GM18498 (cell line): ENCODE results near the gene PDIK1L.
"Not testable (repeated sequence)": the region's sequence is repeated elsewhere in the genome, so short reads cannot be mapped to it uniquely, and the experiment has no call there.

Source experiments
- ATAC-seq: cut with Tn5 transposase; IDR thresholded peaks from one replicate; pipeline ENCODE4 v1.9.1; 2021; ENCODE audit warnings: mild to moderate bottlenecking, moderate library complexity; ENCODE audit not compliant: unreplicated experiment

Gene PDIK1L

DNA sequence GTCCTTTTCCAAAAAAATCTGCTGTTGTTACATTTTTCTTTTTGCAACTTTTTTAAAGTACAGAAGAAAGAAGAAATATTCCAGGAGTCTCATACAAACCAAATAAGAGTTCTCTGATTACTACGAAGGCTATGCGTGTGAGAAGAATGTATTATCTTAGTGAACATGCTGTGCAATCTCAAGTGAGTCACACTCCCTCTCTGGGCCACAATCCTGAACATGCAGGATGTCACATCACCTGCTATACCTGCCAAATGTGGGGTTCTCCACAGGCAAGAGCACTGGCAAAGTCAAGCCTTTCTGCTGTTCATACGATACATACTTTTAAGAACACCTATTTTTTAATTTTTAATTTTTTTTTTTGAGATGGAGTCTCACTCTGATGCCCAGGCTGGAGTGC is 22.5 kb upstream of the PDIK1L start:
- no peak for ATAC-seq

DNA sequence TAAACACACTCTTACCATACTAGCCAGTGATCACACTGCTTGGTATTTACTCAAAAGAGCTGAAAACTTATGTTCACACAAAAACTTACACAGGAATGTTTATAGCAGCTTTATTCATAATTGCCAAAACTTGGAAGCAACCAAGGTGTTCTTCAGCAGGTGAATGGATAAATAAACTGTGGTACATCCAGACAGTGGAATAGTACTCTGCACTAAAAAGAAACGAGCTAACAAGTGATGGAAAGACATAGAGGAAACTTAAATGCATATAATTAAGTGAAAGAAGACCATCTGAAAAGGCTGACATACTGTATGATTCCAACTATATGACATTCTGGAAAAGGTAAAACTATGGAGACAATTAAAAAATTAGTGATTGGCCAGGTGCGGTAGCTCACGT is 20.7 kb upstream of the PDIK1L start:
- ATAC-seq = no peak

DNA sequence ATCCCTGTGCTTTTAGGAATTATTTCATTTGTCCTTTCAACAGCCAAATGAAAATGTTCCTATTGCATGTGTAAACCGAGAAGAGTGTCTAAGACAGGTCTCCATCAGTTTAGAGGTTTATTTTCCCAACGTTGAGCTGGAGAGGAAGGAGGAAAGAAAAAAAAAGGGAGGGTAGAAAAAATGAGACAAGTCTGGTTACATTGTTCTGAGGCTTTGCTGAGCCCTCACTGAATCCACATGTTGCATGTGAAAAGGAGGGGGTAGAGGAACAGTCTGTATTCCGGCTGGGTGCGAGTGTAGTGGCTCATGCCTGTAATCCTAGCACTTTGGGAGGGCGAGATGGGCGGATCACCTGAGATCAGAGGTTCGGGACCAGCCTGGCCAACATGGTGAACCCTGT is 19.2 kb upstream of the PDIK1L start:
- no peak for ATAC-seq

DNA sequence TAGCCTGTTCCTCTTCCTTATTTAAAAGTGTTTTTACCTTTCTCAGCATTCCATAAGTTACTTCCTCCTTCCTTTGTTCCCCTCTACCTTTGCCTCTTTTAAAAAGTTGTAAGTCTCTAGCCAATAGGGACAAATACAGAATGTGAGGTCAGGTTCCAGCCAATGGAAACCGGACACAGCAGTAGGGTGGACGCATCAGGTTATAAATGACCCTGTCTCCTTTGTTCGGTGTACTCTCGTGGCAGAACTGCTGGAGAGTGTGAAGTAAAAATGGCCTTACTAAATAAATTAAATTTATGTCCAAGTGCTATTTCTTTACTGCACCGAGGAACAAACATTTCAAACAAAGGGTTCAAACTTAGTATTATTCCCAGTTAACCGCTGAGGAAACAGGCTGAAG is 18.1 kb upstream of the PDIK1L start:
- ATAC-seq = not testable (repeated sequence)

DNA sequence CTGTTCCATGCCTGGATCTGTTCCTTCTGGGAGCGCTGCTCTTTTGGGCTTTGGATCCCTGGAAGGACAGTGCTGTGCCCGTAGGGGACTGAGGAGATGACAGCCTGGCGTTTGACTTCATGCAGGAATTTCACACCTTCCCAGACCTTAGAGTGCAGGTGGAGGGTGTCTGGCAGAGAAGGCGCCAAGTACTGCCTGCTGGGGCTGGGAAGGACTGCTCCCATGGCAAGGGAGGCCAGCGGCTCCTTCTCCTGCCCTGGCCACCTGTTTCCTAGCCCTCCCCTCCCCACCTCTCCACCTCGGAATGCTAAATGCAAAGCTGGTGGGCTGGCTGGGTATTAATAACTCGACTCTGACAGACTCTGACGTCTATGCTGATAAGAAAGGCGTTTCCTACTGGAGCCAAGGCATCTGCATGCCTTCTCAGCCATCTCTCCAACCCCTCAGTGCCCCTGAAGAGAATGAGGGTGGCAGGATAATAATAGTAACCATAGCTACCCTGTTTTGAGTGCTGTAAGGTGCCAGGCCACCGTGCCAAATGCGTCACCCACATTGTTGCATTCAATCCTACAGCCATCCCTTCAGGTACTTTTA is 17.5 kb upstream of the PDIK1L start:
- ATAC-seq = no peak

DNA sequence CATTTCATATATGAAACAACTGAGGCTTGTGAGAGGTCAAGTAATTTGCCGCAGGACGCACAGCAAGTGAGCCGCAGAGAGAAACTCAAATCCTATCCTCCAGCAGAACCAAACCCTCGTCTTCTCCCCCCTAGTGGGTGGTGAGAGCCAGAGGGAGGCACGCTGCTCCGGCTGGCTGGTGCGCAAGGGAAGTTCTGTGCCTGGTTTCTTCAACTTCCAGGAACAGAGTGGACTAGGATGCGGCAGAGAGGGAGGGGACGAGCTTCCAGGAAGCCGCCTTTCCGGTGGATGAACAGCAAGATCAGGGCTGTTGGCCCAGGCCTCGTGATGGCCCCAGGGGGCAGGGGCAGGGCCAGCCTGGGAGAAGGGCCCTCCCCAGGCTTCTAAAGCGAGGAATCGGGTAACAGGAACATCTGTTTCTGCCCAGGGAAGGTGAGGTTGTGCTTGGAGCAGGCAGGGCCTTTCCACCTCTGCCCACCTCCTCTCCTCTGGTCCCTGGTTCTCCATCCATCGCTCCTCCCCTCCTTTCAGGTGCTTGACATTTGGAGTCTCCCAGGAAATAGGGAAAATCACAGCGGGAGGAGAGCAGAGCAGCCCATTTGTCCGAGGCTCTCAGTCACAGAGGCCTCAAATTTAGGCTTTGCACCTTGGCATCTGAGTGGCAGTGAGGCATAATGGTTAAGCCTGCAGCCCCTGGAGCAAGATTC is 16.8 kb upstream of the PDIK1L start:
- ATAC-seq = no peak

DNA sequence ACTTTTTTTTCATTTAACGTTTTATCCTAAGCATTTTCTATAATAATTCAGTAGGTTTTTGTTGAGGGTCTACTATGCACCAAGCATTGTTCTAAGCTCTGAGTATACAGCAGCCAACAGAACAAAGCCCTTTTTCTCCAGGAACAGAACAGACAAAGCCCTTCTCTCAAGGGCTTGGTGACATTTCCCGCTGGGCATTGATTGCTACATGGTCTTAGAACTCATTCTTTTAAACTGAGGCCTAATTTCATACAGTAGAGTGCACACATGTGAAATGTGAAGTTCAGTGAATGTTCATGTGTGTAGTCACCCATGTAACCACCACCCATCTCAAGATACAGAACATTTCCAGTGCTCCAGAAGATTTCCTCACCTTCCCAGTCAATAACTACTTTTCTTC is 15.2 kb upstream of the PDIK1L start:
- no peak for ATAC-seq

DNA sequence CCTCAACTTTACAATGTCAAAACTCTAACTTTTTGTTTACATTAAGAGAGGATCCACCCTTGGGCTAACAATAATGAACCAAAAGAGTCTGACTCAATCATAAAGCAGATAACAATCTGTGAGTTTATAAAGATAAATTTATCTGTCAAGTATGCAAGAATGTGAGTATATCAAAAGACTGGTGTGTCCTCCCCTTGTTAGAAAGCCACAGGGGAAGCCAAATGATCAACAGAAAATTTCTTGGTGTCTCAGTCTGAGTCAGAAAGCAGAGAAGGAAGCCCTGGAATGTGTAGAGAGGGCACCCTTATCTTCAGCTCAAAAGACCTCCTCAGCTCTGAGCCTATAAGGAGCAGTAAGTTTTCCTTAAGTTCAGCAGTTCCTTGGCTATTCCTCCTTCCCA is 13.9 kb upstream of the PDIK1L start:
- ATAC-seq = no peak

DNA sequence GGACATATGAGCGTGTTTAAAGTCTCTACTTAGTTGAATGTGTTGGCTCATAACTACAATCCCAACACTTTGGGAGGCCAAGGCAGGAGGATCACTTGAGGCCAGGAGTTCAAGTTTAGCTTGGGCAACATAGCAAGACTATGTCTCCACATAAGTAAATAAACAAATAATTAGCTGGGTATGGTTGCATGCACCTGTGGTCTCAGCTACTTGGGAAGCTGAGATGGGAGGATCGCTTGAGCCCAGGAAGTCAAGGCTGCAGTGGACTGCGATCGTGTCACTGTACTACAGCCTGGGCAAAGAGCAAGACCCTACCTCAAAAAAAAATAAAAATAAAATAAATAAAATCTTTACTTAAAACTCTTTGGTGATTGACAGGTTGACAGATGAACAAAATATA is 13.0 kb upstream of the PDIK1L start:
- ATAC-seq = no peak

DNA sequence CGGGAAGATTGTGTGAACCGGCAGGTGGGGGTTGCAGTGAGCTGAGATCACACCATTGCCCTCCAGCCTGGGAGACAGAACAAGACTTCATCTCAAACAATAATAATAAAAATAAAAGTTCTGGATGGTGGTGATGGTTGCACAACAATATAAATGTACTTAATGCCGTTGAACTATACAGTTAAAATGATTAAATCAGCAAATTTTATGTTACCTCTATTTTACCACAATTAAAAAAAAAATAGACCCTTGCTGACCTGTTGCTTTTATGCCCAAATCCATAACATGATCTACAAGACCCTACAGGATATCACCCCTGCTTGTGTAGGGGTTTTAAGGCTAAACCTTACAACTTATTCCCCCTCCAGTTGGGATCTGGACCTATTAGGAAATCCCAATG is 11.8 kb upstream of the PDIK1L start:
- ATAC-seq = no peak

DNA sequence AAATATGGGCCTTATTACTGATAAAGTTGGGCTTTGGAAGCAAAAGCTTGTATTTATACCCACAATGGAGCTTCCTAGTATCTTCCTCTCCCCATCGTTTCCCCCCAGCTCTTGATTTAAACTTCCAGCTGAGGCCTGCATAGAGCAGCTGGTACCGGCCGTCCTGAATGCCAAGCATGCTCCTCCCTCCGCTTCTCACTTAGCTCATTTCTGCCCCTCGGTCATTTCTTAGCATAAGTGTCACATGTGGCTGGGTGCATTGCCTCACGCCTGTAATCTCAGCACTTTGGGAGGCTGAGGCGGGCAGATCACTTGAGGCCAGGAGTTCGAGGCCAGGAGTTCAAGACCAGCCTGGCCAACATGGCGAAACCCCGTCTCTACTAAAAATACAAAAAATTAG is 11.4 kb upstream of the PDIK1L start:
- ATAC-seq = not testable (repeated sequence)

DNA sequence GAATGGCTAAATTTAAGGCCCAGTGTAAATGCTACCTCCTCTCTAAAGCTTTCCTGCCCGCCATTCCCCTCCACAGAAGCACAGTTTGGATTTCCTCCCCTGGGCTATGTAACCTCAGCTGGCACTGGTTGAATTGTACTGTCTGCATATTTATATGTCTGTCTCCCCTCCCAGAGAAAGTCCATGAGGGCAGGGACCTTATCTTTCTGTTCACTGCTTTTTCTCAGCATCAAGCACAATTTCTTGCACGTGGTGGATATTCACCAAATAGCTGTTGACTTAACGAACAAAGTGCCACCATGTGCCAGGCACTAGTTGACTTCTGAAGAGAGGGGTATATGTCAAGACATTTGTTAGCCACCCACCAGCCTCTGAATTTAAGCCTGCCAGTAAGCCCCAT is 9.5 kb upstream of the PDIK1L start:
- no peak for ATAC-seq

DNA sequence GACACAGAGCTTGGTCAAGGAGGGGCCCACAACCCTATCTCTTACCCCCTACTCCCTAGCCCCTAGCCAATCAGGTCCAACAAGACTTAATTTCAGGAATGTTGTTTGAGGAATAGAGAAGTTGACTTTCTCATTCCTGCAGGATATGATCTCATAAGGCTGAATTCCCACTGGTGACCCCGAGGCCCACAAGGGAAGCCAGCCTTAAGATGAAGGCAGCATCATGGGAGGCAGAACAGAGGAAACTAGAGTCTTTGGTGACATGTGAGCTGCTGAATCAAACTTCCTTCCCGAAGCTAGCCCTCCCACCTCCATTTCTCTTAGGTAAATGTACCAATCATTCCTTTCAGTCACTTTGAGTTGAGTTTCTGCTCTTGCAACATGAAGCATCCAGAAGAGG is 9.1 kb upstream of the PDIK1L start:
- no peak for ATAC-seq

DNA sequence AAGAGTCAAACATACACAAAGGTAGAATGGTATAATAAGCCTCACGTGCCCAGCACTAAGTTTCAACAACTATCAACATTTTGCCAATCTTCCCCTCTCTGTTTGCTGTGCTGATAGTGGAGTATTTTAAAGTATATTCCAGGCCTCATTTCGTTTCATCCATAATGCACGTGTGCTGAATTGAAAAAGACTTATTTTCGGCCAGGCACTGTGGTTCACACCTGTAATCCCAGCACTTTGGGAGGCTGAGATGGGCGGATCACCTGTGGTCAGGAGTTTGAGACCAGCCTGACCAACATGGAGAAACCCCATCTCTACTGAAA is 6.4 kb upstream of the PDIK1L start:
- not testable (repeated sequence) for ATAC-seq

DNA sequence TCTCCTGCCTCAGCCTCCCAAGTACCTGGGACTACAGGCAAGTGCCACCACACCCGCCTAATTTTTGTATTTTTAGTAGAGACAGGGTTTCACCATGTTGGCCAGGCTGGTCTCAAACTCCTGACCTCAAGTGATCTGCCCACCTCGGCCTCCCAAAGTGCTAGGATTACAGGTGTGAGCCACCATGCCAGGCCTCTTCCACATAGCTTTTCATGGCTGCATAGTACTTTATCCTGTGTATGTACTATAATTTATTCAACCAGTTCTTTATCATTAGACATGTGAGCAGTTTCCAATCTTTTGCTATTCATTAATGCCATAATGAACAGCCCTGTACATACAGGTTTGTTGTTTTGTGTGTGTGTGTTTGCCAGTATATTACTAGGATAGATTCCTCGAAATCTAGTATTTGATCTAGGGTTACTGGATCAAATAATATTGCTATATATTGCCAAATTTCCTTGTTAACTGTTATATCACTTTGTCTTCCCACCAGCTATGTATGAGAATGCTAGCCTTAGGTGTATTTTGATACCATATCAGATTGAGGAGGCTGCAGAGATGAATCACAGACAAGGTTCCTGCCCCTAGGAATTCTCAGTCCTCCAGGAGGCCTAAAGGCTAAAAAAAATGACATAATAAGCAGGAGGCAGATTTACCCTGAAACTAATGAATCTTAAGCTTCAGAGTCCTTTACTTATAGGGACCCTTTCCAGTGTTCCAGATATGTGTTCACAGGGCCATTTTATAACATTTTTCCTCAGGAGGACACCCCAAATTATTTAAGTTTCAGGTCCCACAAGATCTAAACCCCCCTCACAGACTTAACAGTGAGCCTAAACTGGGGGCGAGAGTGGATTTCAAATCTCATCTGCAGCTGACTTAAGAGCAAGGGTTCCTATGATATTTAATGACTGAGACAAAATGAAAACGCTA is 2.1 kb upstream of the PDIK1L start:
- ATAC-seq = no peak

DNA sequence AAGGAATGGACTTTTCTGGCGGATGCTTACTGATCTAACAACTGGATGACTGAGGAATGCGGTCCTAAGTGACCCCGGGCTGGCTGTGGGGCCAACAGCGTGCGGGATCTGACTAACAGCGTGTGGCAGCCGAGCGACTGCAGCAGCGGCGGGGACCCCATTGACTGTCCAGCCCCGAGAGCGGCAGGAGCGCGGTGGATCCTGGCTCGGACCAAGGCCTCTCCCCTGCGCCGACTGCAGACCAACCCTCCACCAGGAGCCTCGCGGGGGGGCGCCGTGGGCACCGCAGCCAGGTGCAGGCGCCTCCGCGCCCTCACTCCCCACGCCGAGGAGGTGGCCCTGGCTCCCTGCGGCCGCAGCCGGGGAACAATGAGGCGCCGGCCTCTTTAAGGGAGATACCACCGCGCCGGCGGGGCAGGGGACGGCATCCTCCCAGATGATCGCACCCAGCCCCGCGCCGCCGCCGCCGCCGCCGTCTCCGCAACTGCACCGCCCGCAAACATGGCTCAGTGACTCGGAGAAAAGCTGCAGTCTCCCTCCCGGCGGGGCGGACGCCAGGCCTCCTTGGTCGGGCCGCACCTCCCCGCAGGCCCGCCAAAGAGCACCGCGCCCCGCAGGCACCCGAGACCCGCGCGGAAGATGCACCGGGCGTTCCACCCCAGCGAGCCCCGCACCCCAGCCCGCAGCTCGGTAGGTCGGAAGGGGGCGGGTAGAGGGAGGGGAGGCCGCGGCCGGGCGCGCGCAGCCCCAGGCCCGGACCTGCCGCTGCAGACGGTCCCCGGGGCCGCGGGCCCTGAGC is 694 bp upstream of the PDIK1L start:
- ATAC-seq = peak; percentile 44

DNA sequence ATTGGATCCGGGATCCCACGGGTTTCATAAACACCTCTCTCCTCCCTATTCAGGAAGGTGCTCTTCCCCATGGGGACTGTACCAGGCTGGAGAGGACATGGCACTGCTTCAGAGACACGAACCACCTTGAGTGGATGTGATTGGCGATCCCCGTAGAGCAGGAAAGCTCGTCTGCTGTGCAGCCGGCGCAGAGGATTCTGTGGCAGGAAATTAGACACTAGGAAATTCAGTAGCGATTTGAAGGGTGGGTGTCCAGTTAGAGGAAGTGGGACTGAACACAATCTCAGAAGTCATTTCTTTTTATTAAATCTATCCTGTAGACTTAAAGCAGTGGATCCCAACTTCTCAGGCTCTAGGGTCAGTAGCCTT is 767 bp downstream of the PDIK1L start:
- no peak for ATAC-seq

DNA sequence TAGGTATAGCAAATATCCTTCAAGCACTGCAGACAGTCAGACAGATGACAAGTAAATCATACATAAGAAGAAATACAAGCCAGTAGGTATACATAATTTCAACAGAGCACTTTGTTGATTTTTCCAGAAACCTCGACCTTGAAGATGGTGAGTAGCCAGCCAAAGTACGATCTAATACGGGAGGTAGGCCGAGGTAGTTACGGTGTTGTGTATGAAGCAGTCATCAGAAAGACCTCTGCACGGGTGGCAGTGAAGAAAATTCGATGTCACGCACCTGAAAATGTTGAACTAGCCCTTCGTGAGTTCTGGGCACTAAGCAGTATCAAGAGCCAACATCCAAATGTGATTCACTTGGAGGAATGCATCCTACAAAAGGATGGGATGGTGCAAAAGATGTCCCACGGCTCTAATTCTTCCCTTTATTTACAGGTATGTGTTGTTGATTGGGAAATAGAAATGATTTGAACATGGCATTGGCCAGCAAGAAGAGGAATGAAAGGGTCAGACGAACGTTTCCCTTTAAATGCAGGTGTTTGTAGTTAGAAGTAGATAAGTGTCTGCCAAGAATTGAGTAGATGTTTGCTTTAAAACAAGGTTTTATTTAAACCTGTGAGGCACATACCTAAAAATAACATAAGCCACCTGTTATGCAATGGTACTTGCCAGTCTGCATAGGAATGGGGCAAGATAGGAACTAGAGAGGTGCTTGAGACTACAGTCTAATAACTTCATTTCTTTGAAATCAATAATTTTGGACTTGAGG is 2.7 kb downstream of the PDIK1L start:
- no peak for ATAC-seq

DNA sequence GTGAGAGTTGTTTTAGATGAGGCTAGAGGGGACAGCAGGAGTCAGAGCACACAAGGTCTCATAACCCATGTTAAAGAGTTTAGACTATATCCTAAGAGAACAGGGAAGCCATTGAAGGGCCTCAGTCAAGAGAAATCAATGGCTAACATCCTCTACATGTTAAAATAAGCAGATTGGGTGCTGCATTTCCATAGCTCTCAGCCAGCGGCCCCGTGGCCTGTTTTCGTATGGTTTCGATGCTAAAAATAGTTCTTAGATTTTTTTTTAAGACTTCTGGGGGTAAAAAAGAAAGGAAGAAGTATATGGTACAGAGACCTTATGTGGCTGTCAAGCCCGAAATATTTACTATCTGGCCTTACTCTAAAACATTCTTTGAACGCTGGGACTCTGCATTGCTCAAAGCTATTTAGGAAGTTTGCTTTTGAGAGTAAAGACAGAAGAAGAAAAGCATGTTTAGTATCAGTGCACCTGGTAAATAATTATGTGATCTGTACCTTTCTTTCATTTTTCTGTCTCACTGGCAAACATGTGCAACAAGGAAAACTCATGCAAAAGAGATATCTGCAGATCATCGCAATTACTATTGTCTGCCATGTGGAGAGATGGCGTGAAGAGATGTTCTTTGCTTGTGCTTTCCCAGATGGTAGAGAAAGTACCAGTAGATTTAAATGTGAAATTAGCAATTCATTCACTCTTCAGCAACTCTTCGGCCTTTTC is 8.4 kb downstream of the PDIK1L start:
- ATAC-seq = no peak
